Mucosa of descending colon (tissue), 3 donors: Measurements from ENCODE around the gene MNX1. TPM values are rescaled to one million over a fixed set of nuclear protein-coding genes. Genes with fewer than 3 reads are reported as not detected.
A peak's percentile ranks its signal among the peaks of the same experiment; 100 is the strongest.

Experiments used
- ATAC-seq: fragments of 200-7000 bp; cut with Tn5 transposase; one replicate; pipeline ENCODE4 v1.9.1; 2020; ENCODE audit warnings: mild to moderate bottlenecking, moderate library complexity
- DNase-seq, 3 donors: peaks; one replicate each; pipeline ENCODE4 v3.0.0-alpha.2; 2020
- H3K36me3 ChIP-seq: fragments of 200-600 bp; one replicate; pipeline ENCODE4 v1.8.0; 2021; ENCODE audit warnings: low read depth, mild to moderate bottlenecking
- H3K4me1 ChIP-seq: fragments of 200-600 bp; one replicate; pipeline ENCODE4 v1.8.0; 2021; ENCODE audit warnings: low read depth, mild to moderate bottlenecking
- H3K4me3 ChIP-seq: fragments of 200-600 bp; one replicate; pipeline ENCODE4 v1.8.0; 2021; ENCODE audit warnings: mild to moderate bottlenecking
- H3K9me3 ChIP-seq: fragments of 200-600 bp; one replicate; pipeline ENCODE4 v1.8.0; 2021; ENCODE audit warnings: mild to moderate bottlenecking
- CTCF ChIP-seq: fragments of 200-600 bp; IDR thresholded peaks from one replicate; pipeline ENCODE4 v1.8.0; 2022; ENCODE audit warnings: antibody characterized with exemption, mild to moderate bottlenecking
- intact Hi-C, 2 donors: fragments of 100-400 bp; cut with DNase I in 1 of 2; cut with micrococcal nuclease in 1 of 2; formaldehyde crosslinking; loops; one replicate each; pipeline versions ENCODE4 v1.11.0 to v1.11.1; 2022; cut with DNase I, micrococcal nuclease
- total RNA-seq, 3 donors: library from RNA; stranded (reverse); fragmentation: NEBNext Ultra II Directional in 2 of 3; extraction: Animal tissue kit (Norgen Biotek cat#: 25700) in 2 of 3; gene quantifications; one replicate each; pipeline versions ENCODE4 v1.2.1 to v1.2.4, GENCODE V29; 2021 to 2023
- donor health status: DM: no; HTN: no; CAD: no; lungs with moderate emphysema.
- donor health status: DM: no; HTN: no; CAD: no.
- donor health status: DM: no; HTN: yes; CAD: no.

The MNX1 gene
- total RNA-seq, 3 donors from 2014 or later, result 9.7 to 24.9 (median 24.0) TPM

GRCh38 chr7:157012113-157012547 is 1.7 kb upstream of the MNX1 start:
- intact Hi-C loops, result no loop called here
- Histone ChIP-seq H3K4me1 (peaks cover 15% of the 10 kb centered on the region), H3K4me3 (no peak overlapping the region), H3K9me3 (no peaks in the 10 kb centered on the region), H3K36me3 (no peaks in the 10 kb centered on the region)
- no peak for TF ChIP-seq CTCF
- DNase-seq (no peak), ATAC-seq (no peak)

GRCh38 chr7:157011333-157012112 is 1.1 kb upstream of the MNX1 start:
- intact Hi-C loops, result no loop called here
- no peak overlapping the region for H3K4me3 ChIP-seq
- TF ChIP-seq CTCF, result no peak
- DNase-seq (peak in 1 of 3 donors; percentile 49), ATAC-seq (no peak)
- H3K36me3 ChIP-seq, result no peaks in the 10 kb centered on the region
- peaks cover 17% of the 10 kb centered on the region for H3K4me1 ChIP-seq
- H3K9me3 ChIP-seq, result no peaks in the 10 kb centered on the region

GRCh38 chr7:157009778-157010587 is 480 bp downstream of the MNX1 start:
- TF ChIP-seq CTCF, result no peak
- DNase-seq (no peak), ATAC-seq (peak; percentile 12)
- intact Hi-C loops, result no loop called here
- Histone ChIP-seq H3K4me3 (peak overlapping the region; percentile 42), H3K9me3 (no peaks in the 10 kb centered on the region), H3K36me3 (no peaks in the 10 kb centered on the region), H3K4me1 (peaks cover 22% of the 10 kb centered on the region)

- peaks cover 26% of the 10 kb centered on the region for H3K4me1 ChIP-seq
- DNase-seq, result peak; percentile 71 to 78 (median 77)
- no peak for TF ChIP-seq CTCF
- ATAC-seq, result peak; percentile 69
- no peaks in the 10 kb centered on the region for H3K36me3 ChIP-seq
- H3K9me3 ChIP-seq, result no peaks in the 10 kb centered on the region
- H3K4me3 ChIP-seq, result peak overlapping the region; percentile 7
- intact Hi-C loops, result no loop called here
Measured at GRCh38 chr7:157009170-157009777, 1.2 kb downstream of the MNX1 start.

- peak overlapping the region; percentile 7 for H3K4me3 ChIP-seq
- peaks cover 27% of the 10 kb centered on the region for H3K4me1 ChIP-seq
- DNase-seq (peak in 1 of 3 donors; percentile 50), ATAC-seq (no peak)
- no peak for TF ChIP-seq CTCF
- H3K9me3 ChIP-seq, result no peaks in the 10 kb centered on the region
- H3K36me3 ChIP-seq, result no peaks in the 10 kb centered on the region
- intact Hi-C loops, result no loop called here
Measured at GRCh38 chr7:157008206-157009169, 2.0 kb downstream of the MNX1 start.
